Dendritic cell treated with granulocyte-macrophage colony-stimulating factor and Interleukin-4, amounts not matched to agents 40 ng/mL and 50 ng/mL, for 4 days (primary cell): ENCODE results near the gene RBM33.

Source experiments
- H3K27ac Mint-ChIP-seq: one replicate; pipeline ENCODE4 v1.8.0; 2022; ENCODE audit warnings: mild to moderate bottlenecking, mixed read lengths
- H3K27me3 Mint-ChIP-seq: one replicate; pipeline ENCODE4 v1.8.0; 2022; ENCODE audit warnings: mild to moderate bottlenecking, mixed read lengths
- H3K36me3 Mint-ChIP-seq: one replicate; pipeline ENCODE4 v1.8.0; 2022; ENCODE audit warnings: low read depth, mixed read lengths
- H3K4me1 Mint-ChIP-seq: one replicate; pipeline ENCODE4 v1.8.0; 2022; ENCODE audit warnings: low read depth, mixed read lengths
- H3K4me3 Mint-ChIP-seq: one replicate; pipeline ENCODE4 v1.8.0; 2022; ENCODE audit warnings: mild to moderate bottlenecking, moderate library complexity, mixed read lengths
- H3K9me3 Mint-ChIP-seq: one replicate; pipeline ENCODE4 v1.8.0; 2022; ENCODE audit warnings: mixed read lengths
- intact Hi-C: fragments of 100-400 bp; cut with micrococcal nuclease; formaldehyde crosslinking; loops from one replicate; pipeline ENCODE4 v1.15.0; 2022

RBM33 gene

DNA sequence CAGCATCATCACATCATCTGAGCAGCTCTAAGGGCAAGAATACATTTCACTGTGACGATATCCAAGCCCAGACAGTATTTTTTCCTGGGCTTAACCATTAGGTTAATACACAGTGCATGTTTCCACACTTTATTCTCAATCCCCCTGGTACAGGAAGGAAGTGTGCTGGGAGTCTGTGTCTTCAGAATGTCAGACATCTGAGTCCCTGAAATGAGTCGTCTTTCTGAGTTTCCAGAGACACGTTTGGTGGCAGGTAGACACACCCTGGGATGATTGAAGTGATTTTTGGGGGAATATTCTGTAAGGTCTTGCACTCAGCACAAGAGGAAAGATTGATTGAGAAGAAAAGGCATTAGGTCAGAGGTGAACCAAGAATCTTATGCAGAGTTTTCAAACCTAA, 180.9 kb downstream of the RBM33 start:
- no peaks in the 10 kb centered on the region for H3K36me3 Mint-ChIP-seq
- peaks cover 5% of the 10 kb centered on the region for H3K27me3 Mint-ChIP-seq
- no peak overlapping the region for H3K4me3 Mint-ChIP-seq

GRCh38 chr7:155829796-155830470, 185.5 kb downstream of the RBM33 start:
- no peaks in the 10 kb centered on the region for H3K36me3 Mint-ChIP-seq
- H3K27me3 Mint-ChIP-seq: peaks cover 4% of the 10 kb centered on the region
- H3K4me3 Mint-ChIP-seq: no peak overlapping the region
- no peaks in the 10 kb centered on the region for H3K4me1 Mint-ChIP-seq
- no peaks in the 10 kb centered on the region for H3K9me3 Mint-ChIP-seq
- intact Hi-C loops: no loop called here
- H3K27ac Mint-ChIP-seq: no peak overlapping the region

More for the DNA sequence above, 180.9 kb downstream of the RBM33 start:
- intact Hi-C loops: no loop called here
- Mint-ChIP-seq H3K4me1 (no peaks in the 10 kb centered on the region), H3K27ac (no peak overlapping the region), H3K9me3 (no peaks in the 10 kb centered on the region)
